HG03039 (cell line): ENCODE data around the gene PPP2R5C.

Experiments used
- ATAC-seq: cut with Tn5 transposase; IDR thresholded peaks from one replicate; pipeline ENCODE4 v1.9.1; 2021; ENCODE audit warnings: mild to moderate bottlenecking, moderate library complexity; ENCODE audit not compliant: unreplicated experiment

PPP2R5C gene

DNA sequence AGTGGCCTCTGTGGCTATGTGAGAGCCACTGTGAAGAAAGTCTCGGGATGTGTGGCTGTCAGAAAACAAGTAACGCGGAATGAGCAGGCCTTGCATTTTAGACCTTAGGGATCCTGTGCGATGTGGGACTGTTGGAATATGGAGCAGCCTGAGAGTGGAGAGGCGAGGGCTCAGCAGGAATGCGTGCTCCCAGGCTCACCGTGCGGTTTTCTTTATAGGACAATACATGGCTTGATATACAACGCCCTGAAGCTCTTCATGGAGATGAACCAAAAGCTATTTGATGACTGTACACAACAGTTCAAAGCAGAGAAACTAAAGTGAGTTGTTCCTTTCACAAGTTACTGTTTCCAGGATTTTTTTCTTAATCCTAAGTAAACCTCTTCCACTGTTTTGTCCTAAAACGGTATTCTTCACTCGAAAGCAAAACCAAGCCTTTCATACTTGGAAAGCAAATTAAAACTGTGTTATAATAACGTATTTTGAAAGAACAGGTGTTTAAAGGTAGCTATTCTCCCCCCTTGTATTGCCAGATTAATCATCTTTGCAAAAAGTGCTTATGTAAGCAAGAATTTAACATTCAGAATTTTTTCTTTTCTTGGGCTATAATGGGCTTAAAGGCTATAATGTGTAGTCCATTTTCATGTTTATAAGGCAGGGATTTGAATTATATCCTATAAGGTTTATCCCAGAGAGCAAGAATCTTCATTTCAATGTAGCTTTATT lies 148.0 kb downstream of the PPP2R5C start:
- ATAC-seq = no peak

DNA sequence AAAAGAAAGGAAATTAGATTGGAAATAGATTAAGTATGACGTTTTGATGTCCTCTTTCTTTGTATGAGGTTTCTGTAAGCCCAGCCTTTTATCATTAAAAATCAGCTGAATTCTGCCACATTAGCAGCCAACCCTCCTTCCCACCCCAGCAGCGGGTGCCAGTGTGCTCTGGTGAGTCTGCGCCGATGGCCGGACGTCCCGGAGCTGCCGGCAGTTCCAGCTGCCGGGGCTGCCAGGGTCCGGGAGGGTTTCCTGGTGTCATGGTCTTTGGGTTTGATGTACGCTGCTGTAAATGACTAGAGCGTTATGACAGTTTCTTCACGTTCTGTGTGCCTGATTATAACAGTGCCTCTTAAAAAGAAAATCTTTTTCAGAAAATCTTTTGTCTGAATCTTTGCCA lies 151.3 kb downstream of the PPP2R5C start:
- ATAC-seq = no peak

DNA sequence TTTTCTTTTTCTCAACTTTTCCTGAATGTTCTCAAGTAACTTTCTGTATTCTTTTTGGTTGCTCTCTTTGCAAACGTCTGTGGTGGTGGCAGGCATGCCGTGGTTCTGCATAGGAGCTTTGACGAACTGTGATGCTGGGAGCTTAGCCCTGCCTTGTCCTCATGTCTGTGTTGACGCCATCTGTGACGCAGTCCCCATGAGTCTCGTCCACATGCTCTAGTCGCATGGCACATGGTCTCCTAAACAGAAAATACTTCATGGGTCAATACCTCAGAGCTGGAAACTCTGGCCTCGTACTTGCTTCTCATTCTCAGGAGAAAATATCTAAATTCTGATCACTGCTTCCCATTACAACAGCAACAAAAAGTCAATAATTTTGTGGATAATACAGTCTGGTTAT lies 152.6 kb downstream of the PPP2R5C start:
- no peak for ATAC-seq

- ATAC-seq = no peak
Measured at GRCh38 chr14:101915871-101916815, 154.6 kb downstream of the PPP2R5C start.

GRCh38 chr14:101916816-101917412 lies 155.4 kb downstream of the PPP2R5C start:
- ATAC-seq = no peak

GRCh38 chr14:101917413-101918017 lies 156.0 kb downstream of the PPP2R5C start:
- ATAC-seq = no peak

DNA sequence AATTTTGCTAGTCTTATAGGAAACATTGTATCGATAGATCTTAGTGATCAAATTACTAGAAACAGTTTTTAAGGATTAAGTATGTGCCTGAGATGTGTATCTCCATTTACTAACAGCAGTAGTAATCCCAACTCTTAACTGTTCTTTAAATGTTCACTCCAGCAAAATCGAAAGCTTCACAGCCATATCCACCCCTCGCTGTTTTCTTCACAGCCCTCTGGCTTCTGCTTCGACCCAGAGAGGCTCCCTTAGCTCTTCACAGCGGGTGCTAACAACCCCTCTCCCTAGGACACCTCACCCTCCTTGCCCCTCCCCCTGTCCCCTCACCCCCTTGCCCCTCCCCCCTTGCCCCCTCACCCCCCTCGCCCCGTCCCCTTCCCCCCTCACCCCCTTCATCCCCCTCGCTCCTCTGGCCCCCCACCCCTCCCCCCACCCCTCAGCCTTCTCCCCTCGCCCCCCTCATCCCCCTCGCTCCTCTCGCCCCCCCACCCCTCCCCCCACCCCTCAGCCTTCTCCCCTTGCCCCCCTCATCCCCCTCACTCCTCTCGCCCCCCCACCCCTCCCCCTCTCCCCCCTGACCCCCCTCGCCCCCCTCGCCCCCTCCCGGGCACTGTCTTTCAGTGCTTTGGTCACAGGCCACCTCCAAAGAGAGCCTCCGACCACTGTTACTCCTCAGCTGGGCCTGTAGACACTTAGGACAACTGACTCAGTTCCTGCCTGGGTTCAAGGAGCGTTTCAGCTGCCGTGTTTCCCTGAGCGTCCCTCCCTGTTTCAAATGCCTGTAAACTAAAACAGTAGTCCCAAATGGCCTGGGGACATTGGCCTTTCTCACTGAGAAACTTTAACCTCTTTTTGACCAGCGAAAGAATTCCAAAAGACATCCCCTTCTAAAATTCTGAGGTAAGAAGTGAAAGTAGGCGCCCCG lies 156.8 kb downstream of the PPP2R5C start:
- ATAC-seq = no peak

GRCh38 chr14:101920271-101920670 lies 158.8 kb downstream of the PPP2R5C start:
- no peak for ATAC-seq

DNA sequence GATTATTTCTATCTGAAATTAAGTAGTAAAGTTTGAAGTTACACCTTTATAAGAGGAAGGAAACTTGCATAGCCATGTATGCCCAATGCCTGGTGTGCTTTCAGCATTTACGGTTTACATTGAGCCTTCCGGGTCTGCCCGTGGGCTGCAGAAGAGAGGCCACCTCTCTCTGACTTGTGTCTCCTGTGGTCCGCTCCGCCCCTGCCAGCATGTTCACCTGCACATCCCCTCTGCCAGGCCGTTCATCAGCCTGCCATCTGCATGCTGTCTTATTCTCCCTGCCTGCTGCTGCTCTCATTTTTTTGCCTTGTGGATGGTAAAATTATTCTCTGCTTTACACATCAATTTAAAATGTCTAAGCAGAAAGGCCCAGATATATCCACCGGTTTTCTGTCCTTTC lies 161.4 kb downstream of the PPP2R5C start:
- ATAC-seq = no peak

DNA sequence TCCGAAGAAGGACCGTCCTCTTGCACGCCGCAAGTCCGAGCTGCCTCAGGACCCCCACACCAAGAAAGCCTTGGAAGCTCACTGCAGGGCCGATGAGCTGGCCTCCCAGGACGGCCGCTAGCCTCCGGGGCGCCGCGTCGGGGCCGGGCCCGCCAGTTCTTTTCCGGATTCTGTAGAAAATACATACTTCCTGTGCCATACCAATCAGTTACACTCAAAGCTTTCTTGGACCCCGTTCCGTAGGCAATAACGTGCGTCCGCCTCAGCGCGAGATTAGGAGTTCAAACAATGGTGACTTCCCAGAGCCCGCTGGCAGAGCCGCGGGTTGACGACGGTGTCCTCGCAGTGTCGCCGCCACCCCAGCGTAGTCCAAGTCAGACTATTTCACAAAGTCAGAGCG lies 163.6 kb downstream of the PPP2R5C start:
- no peak for ATAC-seq

GRCh38 chr14:101926085-101926484 lies 164.6 kb downstream of the PPP2R5C start:
- ATAC-seq = no peak

- no peak for ATAC-seq
Measured at GRCh38 chr14:101926620-101927019, 165.1 kb downstream of the PPP2R5C start.

DNA sequence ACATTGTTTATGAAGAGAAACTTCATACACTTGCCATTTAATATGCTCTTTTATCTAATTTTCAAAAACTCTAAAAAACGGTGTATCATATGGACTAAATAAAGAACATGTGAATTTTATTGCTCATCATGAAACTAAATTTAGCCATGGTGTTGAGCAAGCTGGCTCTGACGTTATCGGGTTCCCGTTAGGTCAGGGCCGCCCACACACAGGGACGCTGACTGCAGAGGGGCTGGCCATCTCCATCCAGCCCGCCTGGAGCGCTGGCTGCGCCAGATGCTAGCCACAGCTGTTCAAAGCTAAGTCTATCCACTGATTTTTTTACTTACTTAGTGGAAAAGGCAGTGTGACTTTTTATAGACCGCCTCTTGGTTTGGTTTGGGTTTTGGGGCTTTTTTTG lies 166.3 kb downstream of the PPP2R5C start:
- ATAC-seq = no peak

GRCh38 chr14:101928415-101928841 lies 166.9 kb downstream of the PPP2R5C start:
- no peak for ATAC-seq

GRCh38 chr14:101929096-101929495 lies 167.6 kb downstream of the PPP2R5C start:
- ATAC-seq = no peak

DNA sequence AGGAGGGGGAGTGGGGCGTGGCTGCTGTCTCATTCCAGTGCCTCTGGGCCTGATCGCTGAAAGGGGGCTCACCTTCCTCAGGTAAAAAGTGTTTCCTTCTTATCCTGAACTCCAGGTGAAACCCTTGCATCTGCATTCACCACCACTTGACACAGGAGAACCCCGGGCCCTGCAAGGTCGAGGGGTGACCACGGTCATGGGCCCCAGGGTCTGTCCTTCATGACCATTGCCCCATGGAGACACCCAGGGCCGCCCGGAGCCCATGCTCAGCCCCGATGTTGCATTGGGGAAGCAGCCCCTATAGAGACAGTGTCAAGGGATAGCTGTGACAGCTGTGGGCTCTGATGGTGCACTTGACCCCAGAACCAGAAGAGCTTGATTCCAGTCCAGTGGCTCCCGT lies 168.4 kb downstream of the PPP2R5C start:
- ATAC-seq = no peak

DNA sequence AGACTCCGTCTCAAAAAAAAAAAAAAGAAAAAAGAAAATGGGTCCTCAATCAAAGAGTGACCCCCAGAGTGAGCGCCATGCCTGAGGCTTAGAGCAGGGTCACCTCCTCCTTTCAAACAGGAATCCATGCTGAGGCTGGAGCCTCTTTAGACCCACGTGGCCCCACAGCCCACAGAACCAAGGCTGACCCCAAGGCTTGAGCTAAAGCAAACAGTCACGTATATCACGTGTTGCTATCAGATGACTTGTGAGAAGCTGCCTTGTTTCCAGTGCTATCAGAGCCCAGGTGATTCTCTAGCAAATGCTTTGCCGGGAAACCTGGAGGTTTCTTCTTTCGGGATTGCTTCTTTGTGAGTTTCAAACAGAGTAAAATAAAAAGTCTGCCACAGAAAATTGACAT lies 171.2 kb downstream of the PPP2R5C start:
- ATAC-seq = no peak

- ATAC-seq = no peak
Measured at GRCh38 chr14:101933209-101933608, 171.7 kb downstream of the PPP2R5C start.

- no peak for ATAC-seq
Measured at GRCh38 chr14:101934601-101935150, 173.2 kb downstream of the PPP2R5C start.
